Putamen (tissue), 1 donor: Measurements from ENCODE around the gene LARGE2.

Source experiments
- DNase-seq: peaks from one replicate; pipeline ENCODE4 v3.0.0-alpha.2; 2016; ENCODE audit warnings: low spot score

LARGE2 gene

GRCh38 chr11:45922425-45923082 lies at the start of gene LARGE2:
Gene LARGE2, plus strand, starts transcription at chr11:45922656. Its CDS starts 227 bp downstream, at chr11:45922883.
- DNase-seq, result no peak

- no peak for DNase-seq
Observed at GRCh38 chr11:45876401-45876800, 46.1 kb upstream of the LARGE2 start.

- no peak for DNase-seq
Observed at GRCh38 chr11:45877221-45877620, 45.2 kb upstream of the LARGE2 start.

GRCh38 chr11:45877845-45878244 lies 44.6 kb upstream of the LARGE2 start:
- no peak for DNase-seq

GRCh38 chr11:45879803-45880686 lies 42.4 kb upstream of the LARGE2 start:
- DNase-seq, result peak; percentile 81

- DNase-seq, result no peak
Observed at GRCh38 chr11:45880772-45881570, 41.5 kb upstream of the LARGE2 start.

- no peak for DNase-seq
Observed at GRCh38 chr11:45881708-45882368, 40.6 kb upstream of the LARGE2 start.

- DNase-seq, result no peak
Observed at GRCh38 chr11:45884596-45885185, 37.8 kb upstream of the LARGE2 start.

GRCh38 chr11:45885274-45885920 lies 37.1 kb upstream of the LARGE2 start, which contains the start of gene MAPK8IP1:
Gene MAPK8IP1, plus strand, starts transcription at chr11:45885651. Its CDS starts 170 bp downstream, at chr11:45885821.
- no peak for DNase-seq

- DNase-seq, result no peak
Observed at GRCh38 chr11:45885921-45886721, 36.3 kb upstream of the LARGE2 start.

- no peak for DNase-seq
Observed at GRCh38 chr11:45886816-45887520, 35.5 kb upstream of the LARGE2 start.

- no peak for DNase-seq
Observed at GRCh38 chr11:45887587-45887986, 34.9 kb upstream of the LARGE2 start.

GRCh38 chr11:45889555-45889954 lies 32.9 kb upstream of the LARGE2 start:
- DNase-seq, result no peak

GRCh38 chr11:45889966-45890365 lies 32.5 kb upstream of the LARGE2 start:
- DNase-seq, result no peak

GRCh38 chr11:45890886-45891550 lies 31.4 kb upstream of the LARGE2 start:
- no peak for DNase-seq

- DNase-seq, result no peak
Observed at GRCh38 chr11:45892856-45893255, 29.6 kb upstream of the LARGE2 start.

- DNase-seq, result no peak
Observed at GRCh38 chr11:45894555-45895247, 27.8 kb upstream of the LARGE2 start.
